IMR-90 (cell line): Measurements from ENCODE around the gene LDHA. TPM values are rescaled to one million over a fixed set of nuclear protein-coding genes. Genes with fewer than 3 reads are reported as not detected.

Experiments used
- ATAC-seq: fragments of 200-7000 bp; cut with Tn5 transposase; 2 replicates; pipeline ENCODE4 v1.9.1; 2020; ENCODE audit warnings: low read depth, mild to moderate bottlenecking, moderate library complexity
- BruUV-seq: library from RNA; stranded (reverse); fragments of 400-500 nt; replicated peaks from 2 replicates; lab custom pipeline; 2021; lab: Mats Ljungman, UMichigan
- CTCF ChIA-PET: fragments of 300-600 bp; formaldehyde crosslinking; extraction: SDS; loops from one replicate; lab custom pipeline; 2021; ENCODE audit warnings: antibody characterized with exemption; lab: Yijun Ruan, JAX
- POLR2A ChIA-PET: fragments of 300-600 bp; sonication (Branson Sonifier 250); formaldehyde crosslinking; loops from one replicate; lab custom pipeline; 2022; ENCODE audit warnings: antibody characterized with exemption; ENCODE audit not compliant: unreplicated experiment; lab: Charles Lee
- DNase-seq: peaks from one replicate; pipeline ENCODE4 v3.0.0; 2013
- H2AFZ ChIP-seq: replicated peaks from 2 replicates; pipeline ENCODE3; 2013; ENCODE audit warnings: low read length, mild to moderate bottlenecking; ENCODE audit not compliant: poor library complexity
- H2AK5ac ChIP-seq: 2 replicates; pipeline ENCODE4 v1.6.1; 2013; ENCODE audit warnings: low read depth, low read length, inconsistent platforms
- H2AK9ac ChIP-seq: replicated peaks from 2 replicates; pipeline ENCODE3; 2013; ENCODE audit warnings: mild to moderate bottlenecking, low read depth, low read length, moderate library complexity; ENCODE audit not compliant: poor library complexity
- H2BK120ac ChIP-seq: 2 replicates; pipeline ENCODE4 v1.6.1; 2013; ENCODE audit warnings: low read depth, low read length, inconsistent platforms
- H2BK15ac ChIP-seq: 3 replicates; pipeline ENCODE4 v1.6.1; 2013; ENCODE audit warnings: low read depth, low read length, inconsistent platforms
- H2BK20ac ChIP-seq: 2 replicates; pipeline ENCODE4 v1.6.1; 2013; ENCODE audit warnings: low read depth, mild to moderate bottlenecking, inconsistent platforms, low read length, moderate library complexity
- H2BK5ac ChIP-seq: 2 replicates; pipeline ENCODE4 v1.6.1; 2013; ENCODE audit warnings: mild to moderate bottlenecking, low read depth, low read length, inconsistent platforms; ENCODE audit not compliant: poor library complexity, severe bottlenecking
- H3K14ac ChIP-seq: replicated peaks from 2 replicates; pipeline ENCODE4 v1.6.1; 2013; ENCODE audit warnings: low read depth, low read length, inconsistent platforms
- H3K18ac ChIP-seq: 2 replicates; pipeline ENCODE4 v1.6.1; 2013; ENCODE audit warnings: low read depth, low read length, control low read depth
- H3K23ac ChIP-seq: 2 replicates; pipeline ENCODE4 v1.6.1; 2013; ENCODE audit warnings: low read depth, low read length, inconsistent platforms
- H3K27ac ChIP-seq: 2 replicates; pipeline ENCODE4 v1.5.1; 2013; ENCODE audit warnings: mild to moderate bottlenecking, control low read depth, low read length; ENCODE audit not compliant: insufficient read depth
- H3K27me3 ChIP-seq: 2 replicates; pipeline ENCODE4 v1.6.1; 2013; ENCODE audit warnings: low read length; ENCODE audit not compliant: control insufficient read depth, insufficient read depth
- H3K36me3 ChIP-seq: 2 replicates; pipeline ENCODE4 v1.6.1; 2013; ENCODE audit warnings: low read length, mixed read lengths; ENCODE audit not compliant: control insufficient read depth, insufficient read depth
- H3K4ac ChIP-seq: 2 replicates; pipeline ENCODE4 v1.6.1; 2013; ENCODE audit warnings: low read depth, low read length, inconsistent platforms
- H3K4me1 ChIP-seq: 2 replicates; pipeline ENCODE4 v1.6.1; 2013; ENCODE audit warnings: low read length, mixed read lengths; ENCODE audit not compliant: control insufficient read depth, insufficient read depth
- H3K4me2 ChIP-seq: 2 replicates; pipeline ENCODE4 v1.6.1; 2013; ENCODE audit warnings: low read depth, mild to moderate bottlenecking, control low read depth, low read length, moderate library complexity
- H3K4me3 ChIP-seq: 2 replicates; pipeline ENCODE4 v1.5.1; 2013; ENCODE audit warnings: low read depth, mild to moderate bottlenecking, control low read depth, low read length, moderate library complexity; ENCODE audit not compliant: insufficient read depth
- H3K56ac ChIP-seq: 2 replicates; pipeline ENCODE4 v1.6.1; 2013; ENCODE audit warnings: low read length, inconsistent platforms; ENCODE audit not compliant: insufficient read depth; ENCODE audit errors: extremely low read depth
- H3K79me1 ChIP-seq, 2 experiments: 2 replicates each; pipeline ENCODE4 v1.6.1; 2013; ENCODE audit warnings: low read length in 2 of 2, inconsistent platforms in 1 of 2, low read depth in 1 of 2
- H3K9ac ChIP-seq: 2 replicates; pipeline ENCODE4 v1.6.1; 2013; ENCODE audit warnings: low read depth, low read length, control low read depth
- H3K9me1 ChIP-seq: 2 replicates; pipeline ENCODE4 v1.6.1; 2013; ENCODE audit warnings: low read length, inconsistent platforms; ENCODE audit not compliant: insufficient read depth
- H3K9me3 ChIP-seq: 2 replicates; pipeline ENCODE4 v1.6.1; 2013; ENCODE audit warnings: low read length; ENCODE audit not compliant: control insufficient read depth, insufficient read depth
- H4K20me1 ChIP-seq: 2 replicates; pipeline ENCODE4 v1.6.1; 2013; ENCODE audit warnings: low read length, inconsistent platforms; ENCODE audit not compliant: insufficient read depth
- H4K5ac ChIP-seq: 2 replicates; pipeline ENCODE4 v1.6.1; 2013; ENCODE audit warnings: mild to moderate bottlenecking, low read depth, low read length, control low read depth
- H4K8ac ChIP-seq, 2 experiments: 2 replicates each; pipeline ENCODE4 v1.6.1; 2013; ENCODE audit warnings: low read depth in 2 of 2, low read length in 2 of 2, control low read depth in 1 of 2, inconsistent platforms in 1 of 2
- H4K91ac ChIP-seq: 2 replicates; pipeline ENCODE4 v1.6.1; 2013; ENCODE audit warnings: low read depth, low read length, inconsistent platforms; ENCODE audit not compliant: insufficient read depth
- CEBPB ChIP-seq: IDR thresholded peaks from 2 replicates; pipeline ENCODE4 v1.6.1; 2012; ENCODE audit warnings: low read depth, low read length, improper control_type of control experiment
- CHD1 ChIP-seq: IDR thresholded peaks from 2 replicates; pipeline ENCODE4 v1.6.1; 2012; ENCODE audit warnings: low read depth, low read length, improper control_type of control experiment
- CTCF ChIP-seq: conservative IDR thresholded peaks from 2 replicates; pipeline ENCODE4 v1.5.1; 2012; ENCODE audit warnings: mild to moderate bottlenecking, low read depth, low read length, improper control_type of control experiment
- FOS ChIP-seq: fragments of 150-350 bp; IDR thresholded peaks from 2 replicates; pipeline ENCODE4 v1.6.1; 2016; ENCODE audit warnings: low read depth, low read length
- MAFK ChIP-seq: IDR thresholded peaks from 2 replicates; pipeline ENCODE4 v1.6.1; 2012; ENCODE audit warnings: low read depth, low read length, improper control_type of control experiment
- MAZ ChIP-seq: IDR thresholded peaks from 2 replicates; pipeline ENCODE4 v1.6.1; 2012; ENCODE audit warnings: low read depth, mild to moderate bottlenecking, low read length, improper control_type of control experiment, moderate library complexity, borderline replicate concordance
- NFE2L2 ChIP-seq: fragments of 150-350 bp; IDR thresholded peaks from 2 replicates; pipeline ENCODE4 v1.6.1; 2016; ENCODE audit warnings: low read depth, mild to moderate bottlenecking, low read length
- POLR2A ChIP-seq: IDR thresholded peaks from 2 replicates; pipeline ENCODE4 v1.6.1; 2012; ENCODE audit warnings: mild to moderate bottlenecking, low read depth, low read length
- RAD21 ChIP-seq: IDR thresholded peaks from 2 replicates; pipeline ENCODE4 v1.6.1; 2012; ENCODE audit warnings: low read length, improper control_type of control experiment
- RCOR1 ChIP-seq: IDR thresholded peaks from 2 replicates; pipeline ENCODE4 v1.6.1; 2012; ENCODE audit warnings: mild to moderate bottlenecking, low read length, improper control_type of control experiment; ENCODE audit not compliant: insufficient replicate concordance
- RFX5 ChIP-seq: IDR thresholded peaks from 2 replicates; pipeline ENCODE4 v1.8.0; 2012; ENCODE audit warnings: low read depth, mild to moderate bottlenecking, low read length, moderate library complexity
- WGBS, 2 experiments: methylation state at CpG; one replicate each; pipeline versions ENCODE4 v1.1.5 to v1.1.7; 2013; ENCODE audit warnings: missing lambda C conversion rate in 2 of 2; ENCODE audit not compliant: insufficient read length in 1 of 2; ENCODE audit errors: extremely low coverage in 2 of 2; 5-methylcytosine and 5-hydroxymethylcytosine counted together
- dilution Hi-C: fragments of 300-500 bp; cut with HindIII; formaldehyde crosslinking; loops from one replicate; pipeline ENCODE4 v1.14.3; 2018; ENCODE audit warnings: low sequenced_read_pairs; ENCODE audit not compliant: unreplicated experiment
- in situ Hi-C: fragments of 300-500 bp; cut with MboI; formaldehyde crosslinking; loops from 3 replicates; pipeline ENCODE4 v1.14.3; 2019; ENCODE audit warnings: low sequenced_read_pairs, inconsistent platforms, mixed read lengths
- intact Hi-C: fragments of 100-400 bp; cut with micrococcal nuclease; formaldehyde crosslinking; loops from 2 replicates; pipeline ENCODE4 v1.10.0; 2022
- polyA plus RNA-seq, 3 experiments: library from polyadenylated mRNA; depleted of rRNA; stranded (reverse); fragments of >200 nt; gene quantifications; 2 replicates each; pipeline ENCODE4 v1.2.3, GENCODE V29; 2012; ENCODE audit warnings: low replicate concordance in 1 of 3
- total RNA-seq: library from RNA; depleted of rRNA; stranded (reverse); fragments of >200 nt; gene quantifications from 2 replicates; pipeline ENCODE4 v1.2.3, GENCODE V29; 2012

LDHA gene
- total and polyA plus RNA-seq, 2 of the 4 experiments (the other 2 are of a cell fraction), result 1,735 to 1,813 TPM

- BruUV-seq, result no TSS peak
Observed at GRCh38 chr11:18361154-18361553, 33.2 kb upstream of the LDHA start.

More at GRCh38 chr11:18361154-18361553, 33.2 kb upstream of the LDHA start:
- no peak overlapping the region for H2BK5ac ChIP-seq
- peaks cover 44% of the 10 kb centered on the region for H3K36me3 ChIP-seq
- intact Hi-C loops (no loop called here), in situ Hi-C loops (no loop called here), dilution Hi-C loops (no loop called here)
- H3K9me1 ChIP-seq, result 0 out of 2 replicates have a peak, but pooled peaks cover 4% of the 10 kb centered on the region
- no peak overlapping the region for H2BK20ac ChIP-seq
- no peaks in the 10 kb centered on the region for H3K4me1 ChIP-seq
- no peak overlapping the region for H3K23ac ChIP-seq
- no peaks in the 10 kb centered on the region for H4K20me1 ChIP-seq
- CTCF ChIA-PET, result no interaction called here
- H3K56ac ChIP-seq, result no peak overlapping the region
- H4K91ac ChIP-seq, result no peak overlapping the region
- POLR2A ChIA-PET, result no interaction called here
- no peak overlapping the region for H2AK9ac ChIP-seq
- H3K4me2 ChIP-seq, result no peak overlapping the region
- no peak overlapping the region for H3K27ac ChIP-seq
- H2BK15ac ChIP-seq, result no peak overlapping the region
- no peak overlapping the region for H3K18ac ChIP-seq
- DNase-seq (no peak), ATAC-seq (no peak)
- no peak overlapping the region for H4K8ac ChIP-seq
- H3K27me3 ChIP-seq, result no peaks in the 10 kb centered on the region
- no peak for TF ChIP-seq FOS
- no peak for TF ChIP-seq CEBPB
- TF ChIP-seq POLR2A, result no peak
- TF ChIP-seq MAFK, result no peak
- TF ChIP-seq CTCF, result no peak
- TF ChIP-seq RAD21, result no peak
- no peak for TF ChIP-seq CHD1
- no peak for TF ChIP-seq RCOR1
- TF ChIP-seq NFE2L2, result no peak
- no peak for TF ChIP-seq RFX5
- TF ChIP-seq MAZ, result no peak
- no peak overlapping the region for H3K9ac ChIP-seq
- H3K4me3 ChIP-seq, result no peak overlapping the region
- 94% methylated on average over 2 of the region's 5 CpGs; no CpG with 5 or more reads in 1 of the 2 experiments for WGBS, 2 experiments
- H3K9me3 ChIP-seq, result no peaks in the 10 kb centered on the region
- no peak overlapping the region for H3K14ac ChIP-seq
- peaks cover 3 to 6% of the 10 kb centered on the region in 2 experiments; a peak in 3 of 4 replicates for H3K79me1 ChIP-seq
- H2AK5ac ChIP-seq, result no peak overlapping the region
- H2AFZ ChIP-seq, result no peak overlapping the region
- H4K5ac ChIP-seq, result no peak overlapping the region
- no peak overlapping the region for H2BK120ac ChIP-seq
- no peak overlapping the region for H3K4ac ChIP-seq
